Measurements from ENCODE around the gene MARCHF10. TPM values are rescaled to one million over a fixed set of nuclear protein-coding genes. Genes with fewer than 3 reads are reported as not detected.
A peak's percentile ranks its signal among the peaks of the same experiment; 100 is the strongest.

MARCHF10 gene
- total RNA-seq: 100 to 1,000 TPM in 1 of 2 donors, 10 to 100 TPM in 1; 61.5 to 118 TPM
- polyA plus RNA-seq (ENCODE audit: insufficient read depth, low read depth, low replicate concordance): 266 TPM
- long read RNA-seq, donor 1: 0 reads
- long read RNA-seq, donor 2: 0 reads

GRCh38 chr17:62807812-62808575 is at the start of gene MARCHF10:
MARCHF10 (minus strand) TSS chr17:62808314; CDS start chr17:62801735, 6,579 bp downstream.
- TF ChIP-seq POLR2A (IDR thresholded peaks at IDR 0.05): no peak
- no peak for TF ChIP-seq CTCF (IDR thresholded peaks at IDR 0.05)
- DNase-seq: peak; percentile 65
- peak within 1 kb of the TSS in 1 of 2 donors; percentile 45 for H3K27ac ChIP-seq
- 3 to 4% methylated on average over 34 to 57 of the region's 57 CpGs for WGBS, 2 donors
- H3K36me3 ChIP-seq (ENCODE audit: low read depth, missing control alignments): no peaks in the 10 kb centered on the region
- no peaks in the 10 kb centered on the region for H3K4me1 ChIP-seq
- no peaks in the 10 kb centered on the region for H3K9me3 ChIP-seq
- intact Hi-C loops (cut with DNase I; ENCODE audit: low total_unique reads): no loop called here
- H3K4me3 ChIP-seq: peak within 1 kb of the TSS; percentile 49 to 63
- H3K27me3 ChIP-seq: no peaks in the 10 kb centered on the region

- DNase-seq: no peak
- WGBS, 2 donors: 83 to 84% methylated on average over 6 of the region's 6 CpGs
- intact Hi-C loops (cut with DNase I; ENCODE audit: low total_unique reads): no loop called here
These were observed 49.4 kb upstream of the MARCHF10 start for GRCh38 chr17:62857526-62857925.

GRCh38 chr17:62856594-62856993 is 48.5 kb upstream of the MARCHF10 start:
- TF ChIP-seq POLR2A (IDR thresholded peaks at IDR 0.05) (no peak), CTCF (IDR thresholded peaks at IDR 0.05) (no peak)
- 80 to 84% methylated on average over 3 of the region's 3 CpGs for WGBS, 2 donors

More at GRCh38 chr17:62857526-62857925, 49.4 kb upstream of the MARCHF10 start:
- no peak for TF ChIP-seq CTCF (IDR thresholded peaks at IDR 0.05)
- no peak for TF ChIP-seq POLR2A (IDR thresholded peaks at IDR 0.05)
- Histone ChIP-seq H3K27me3 (no peaks in the 10 kb centered on the region), H3K4me1 (no peaks in the 10 kb centered on the region), H3K9me3 (no peaks in the 10 kb centered on the region), H3K27ac (no peak overlapping the region), H3K4me3 (no peak overlapping the region), H3K36me3 (ENCODE audit: low read depth, missing control alignments) (no peaks in the 10 kb centered on the region)

GRCh38 chr17:62855156-62855555 is 47.0 kb upstream of the MARCHF10 start:
- Histone ChIP-seq H3K36me3 (ENCODE audit: low read depth, missing control alignments) (no peaks in the 10 kb centered on the region), H3K4me1 (no peaks in the 10 kb centered on the region), H3K27me3 (no peaks in the 10 kb centered on the region), H3K4me3 (no peak overlapping the region), H3K9me3 (no peaks in the 10 kb centered on the region), H3K27ac (no peak overlapping the region)
- intact Hi-C loops (cut with DNase I; ENCODE audit: low total_unique reads): no loop called here
- 68 to 74% methylated on average over 5 of the region's 5 CpGs for WGBS, 2 donors
- no peak for DNase-seq
- TF ChIP-seq POLR2A (IDR thresholded peaks at IDR 0.05): no peak
- TF ChIP-seq CTCF (IDR thresholded peaks at IDR 0.05): no peak

More at GRCh38 chr17:62856594-62856993, 48.5 kb upstream of the MARCHF10 start:
- DNase-seq: no peak
- no peaks in the 10 kb centered on the region for H3K4me1 ChIP-seq
- H3K9me3 ChIP-seq: no peaks in the 10 kb centered on the region
- H3K36me3 ChIP-seq (ENCODE audit: low read depth, missing control alignments): no peaks in the 10 kb centered on the region
- H3K27ac ChIP-seq: no peak overlapping the region
- intact Hi-C loops (cut with DNase I; ENCODE audit: low total_unique reads): no loop called here
- no peaks in the 10 kb centered on the region for H3K27me3 ChIP-seq
- no peak overlapping the region for H3K4me3 ChIP-seq

All from testis (tissue), 5 donors.